Activated T-cell treated with anti-CD3 and anti-CD28 coated beads, Interleukin-2, amount 50 U/mL, for 24 hours (primary cell): ENCODE data around the gene CEP57.
"Not testable (repeated sequence)": the region's sequence is repeated elsewhere in the genome, so short reads cannot be mapped to it uniquely, and the experiment has no call there.

Experiments used
- DNase-seq: peaks from one replicate; pipeline ENCODE4 v3.0.0-alpha.2; 2020
- H3K27ac Mint-ChIP-seq: 2 replicates; pipeline ENCODE4 v1.8.0; 2020; ENCODE audit warnings: mild to moderate bottlenecking, mixed read lengths
- H3K27me3 Mint-ChIP-seq: 2 replicates; pipeline ENCODE4 v1.8.0; 2020; ENCODE audit warnings: mixed read lengths
- H3K36me3 Mint-ChIP-seq: 2 replicates; pipeline ENCODE4 v1.8.0; 2020; ENCODE audit warnings: low read depth, mixed read lengths
- H3K4me1 Mint-ChIP-seq: 2 replicates; pipeline ENCODE4 v1.8.0; 2020; ENCODE audit warnings: low read depth, mixed read lengths
- H3K4me3 Mint-ChIP-seq: 2 replicates; pipeline ENCODE4 v1.8.0; 2020; ENCODE audit warnings: mild to moderate bottlenecking, moderate library complexity, mixed read lengths
- H3K9me3 Mint-ChIP-seq: 2 replicates; pipeline ENCODE4 v1.8.0; 2020; ENCODE audit warnings: mixed read lengths

The CEP57 gene

DNA sequence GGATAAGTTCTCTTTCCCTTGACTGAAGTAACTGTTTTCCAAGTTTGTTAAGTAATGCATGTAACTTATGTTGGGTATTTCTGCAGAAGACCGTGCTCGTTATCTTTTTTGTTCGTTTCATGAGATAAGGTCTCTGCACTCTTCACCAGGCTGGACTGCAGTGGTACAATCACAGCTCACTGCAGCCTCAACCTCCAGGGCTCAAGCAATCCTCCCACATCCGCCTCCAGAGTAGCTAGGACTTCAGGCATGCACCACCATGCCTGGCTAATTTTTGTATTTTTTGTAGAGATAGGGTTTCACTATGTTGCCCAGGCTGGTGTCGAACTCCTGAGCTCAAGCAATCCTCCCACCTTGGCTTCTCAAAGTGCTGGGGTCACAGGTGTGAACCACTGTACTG lies 64.1 kb downstream of the CEP57 start:
- not testable (repeated sequence) for H3K4me3 Mint-ChIP-seq, H3K9me3 Mint-ChIP-seq, DNase-seq, H3K27me3 Mint-ChIP-seq, H3K4me1 Mint-ChIP-seq, H3K27ac Mint-ChIP-seq
- peaks cover 77% of the 10 kb centered on the region for H3K36me3 Mint-ChIP-seq

GRCh38 chr11:95860024-95860423 lies 69.7 kb downstream of the CEP57 start:
- H3K36me3 Mint-ChIP-seq: peaks cover 75% of the 10 kb centered on the region
- not testable (repeated sequence) for DNase-seq

DNA sequence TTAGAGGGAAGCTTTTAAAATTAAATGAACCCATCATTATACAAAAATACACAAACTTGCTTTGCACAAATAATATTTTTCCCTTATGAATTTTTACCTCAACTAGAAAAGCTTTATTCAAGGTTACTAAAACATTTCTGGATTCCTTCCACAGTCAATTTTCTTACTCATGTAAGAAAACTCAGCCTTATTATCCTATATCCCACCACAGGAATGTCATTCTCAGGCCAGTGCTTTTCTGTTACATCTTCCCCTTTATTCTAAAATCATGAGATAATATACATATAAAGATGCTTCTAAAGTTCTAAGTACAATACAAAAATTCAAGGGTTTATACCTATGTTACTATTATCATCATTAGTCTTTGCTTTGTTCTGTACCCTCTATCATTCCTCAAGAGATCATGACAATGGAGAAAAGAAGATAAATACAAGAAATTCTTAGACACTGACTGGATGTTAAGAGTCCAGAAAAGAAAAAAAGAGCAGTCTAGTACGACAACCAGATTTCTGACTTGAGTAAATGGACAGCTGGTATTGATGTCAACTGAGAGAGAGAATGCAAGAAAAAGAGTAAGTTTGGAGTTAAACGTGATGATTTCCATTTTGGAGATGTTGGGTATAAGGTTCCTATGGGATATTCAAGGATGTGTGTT lies 73.3 kb downstream of the CEP57 start:
- DNase-seq: no peak
- peaks cover 2% of the 10 kb centered on the region for H3K4me1 Mint-ChIP-seq
- no peaks in the 10 kb centered on the region for H3K27me3 Mint-ChIP-seq
- H3K36me3 Mint-ChIP-seq: peaks cover 53% of the 10 kb centered on the region
- no peak overlapping the region for H3K4me3 Mint-ChIP-seq
- no peak overlapping the region for H3K27ac Mint-ChIP-seq
- H3K9me3 Mint-ChIP-seq: no peaks in the 10 kb centered on the region

More at GRCh38 chr11:95860024-95860423, 69.7 kb downstream of the CEP57 start:
- H3K27ac Mint-ChIP-seq: peak overlapping the region; percentile 40
- H3K4me1 Mint-ChIP-seq, H3K4me3 Mint-ChIP-seq, H3K9me3 Mint-ChIP-seq, H3K27me3 Mint-ChIP-seq: not testable (repeated sequence)

DNA sequence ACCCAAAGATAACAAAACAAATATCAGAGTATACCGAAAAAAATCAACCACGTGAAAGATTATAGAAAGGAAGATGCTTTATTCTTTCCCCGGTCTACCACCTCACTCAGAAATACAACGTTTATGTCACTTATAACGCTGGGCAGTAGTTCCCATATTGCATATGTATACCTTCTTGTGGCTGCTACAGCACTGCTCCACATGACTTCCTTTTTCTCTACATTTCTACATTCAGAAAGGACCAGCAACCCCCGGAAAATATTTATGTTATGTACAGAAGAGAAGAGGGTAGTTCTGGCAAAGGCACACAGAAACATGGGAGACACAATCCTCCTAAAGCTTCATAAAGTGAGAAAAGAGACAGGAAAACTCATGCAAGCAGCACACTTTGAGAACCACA lies 76.8 kb downstream of the CEP57 start:
- Mint-ChIP-seq H3K4me1 (no peaks in the 10 kb centered on the region), H3K36me3 (peaks cover 32% of the 10 kb centered on the region), H3K4me3 (no peak overlapping the region), H3K27me3 (no peaks in the 10 kb centered on the region), H3K27ac (no peak overlapping the region), H3K9me3 (no peaks in the 10 kb centered on the region)
- no peak for DNase-seq

- H3K4me1 Mint-ChIP-seq, DNase-seq, H3K27ac Mint-ChIP-seq, H3K9me3 Mint-ChIP-seq, H3K4me3 Mint-ChIP-seq, H3K27me3 Mint-ChIP-seq: not testable (repeated sequence)
- peaks cover 14% of the 10 kb centered on the region for H3K36me3 Mint-ChIP-seq
Measured at GRCh38 chr11:95870877-95871276, 80.6 kb downstream of the CEP57 start.

DNA sequence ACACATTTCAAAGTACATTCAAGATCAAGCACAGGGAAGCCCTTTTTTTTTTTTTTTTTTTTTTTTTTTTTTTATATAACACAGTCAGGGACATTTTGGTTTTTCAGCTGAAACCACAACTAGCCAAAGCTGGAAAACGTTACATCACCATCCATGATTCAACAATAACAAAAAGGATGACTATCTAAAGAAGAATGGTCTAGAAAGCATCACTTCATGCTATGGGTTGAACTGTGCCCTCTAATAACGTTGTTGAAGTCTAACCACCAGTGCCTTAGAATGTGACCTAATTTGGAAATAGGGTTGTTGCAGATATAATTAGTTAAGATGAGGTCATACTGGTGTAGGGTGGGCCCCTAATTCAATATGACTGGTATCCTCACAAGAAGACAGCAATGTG lies 87.0 kb downstream of the CEP57 start:
- peaks cover 2% of the 10 kb centered on the region for H3K9me3 Mint-ChIP-seq
- no peak for DNase-seq
- peak overlapping the region; percentile 13 for H3K27ac Mint-ChIP-seq
- H3K27me3 Mint-ChIP-seq: no peaks in the 10 kb centered on the region
- peaks cover 36% of the 10 kb centered on the region for H3K36me3 Mint-ChIP-seq
- no peak overlapping the region for H3K4me3 Mint-ChIP-seq
- peaks cover 15% of the 10 kb centered on the region for H3K4me1 Mint-ChIP-seq
